ENCODE data around the gene ALLC.
"Not testable (repeated sequence)": the region's sequence is repeated elsewhere in the genome, so short reads cannot be mapped to it uniquely, and the experiment has no call there.

ALLC gene

DNA sequence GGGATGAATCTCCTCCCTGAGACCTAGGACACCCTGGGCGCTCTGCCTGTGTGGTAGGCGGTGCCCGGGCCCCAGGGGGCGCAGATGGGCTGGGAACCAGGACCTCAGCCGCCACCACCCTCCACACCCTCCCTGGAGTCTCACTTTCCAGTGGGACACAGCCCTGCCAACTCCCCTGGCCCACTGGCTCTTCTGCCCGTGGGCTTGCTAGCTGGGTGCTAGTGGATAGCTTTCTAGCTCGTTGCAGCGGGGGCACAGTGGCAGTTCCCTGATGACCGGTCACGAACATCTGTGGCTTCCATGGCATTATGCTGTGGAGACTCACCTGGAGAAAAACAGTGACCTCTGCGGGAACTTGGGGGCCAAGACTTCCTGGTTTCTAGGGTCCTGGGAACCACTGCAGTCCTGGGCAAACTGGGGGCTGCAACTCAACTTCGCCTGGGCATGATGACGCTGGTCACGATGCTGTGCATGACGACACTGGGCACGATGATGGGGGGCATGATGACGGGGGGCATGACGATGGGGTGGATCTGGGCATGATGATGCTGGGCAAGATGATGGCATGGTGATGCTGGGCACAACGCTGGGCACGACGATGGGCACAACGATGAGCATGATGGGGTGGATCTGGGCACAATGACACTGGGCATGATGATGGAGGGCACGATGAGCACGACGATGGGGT lies 31.0 kb upstream of the ALLC start:
- no peak for DNase-seq

DNA sequence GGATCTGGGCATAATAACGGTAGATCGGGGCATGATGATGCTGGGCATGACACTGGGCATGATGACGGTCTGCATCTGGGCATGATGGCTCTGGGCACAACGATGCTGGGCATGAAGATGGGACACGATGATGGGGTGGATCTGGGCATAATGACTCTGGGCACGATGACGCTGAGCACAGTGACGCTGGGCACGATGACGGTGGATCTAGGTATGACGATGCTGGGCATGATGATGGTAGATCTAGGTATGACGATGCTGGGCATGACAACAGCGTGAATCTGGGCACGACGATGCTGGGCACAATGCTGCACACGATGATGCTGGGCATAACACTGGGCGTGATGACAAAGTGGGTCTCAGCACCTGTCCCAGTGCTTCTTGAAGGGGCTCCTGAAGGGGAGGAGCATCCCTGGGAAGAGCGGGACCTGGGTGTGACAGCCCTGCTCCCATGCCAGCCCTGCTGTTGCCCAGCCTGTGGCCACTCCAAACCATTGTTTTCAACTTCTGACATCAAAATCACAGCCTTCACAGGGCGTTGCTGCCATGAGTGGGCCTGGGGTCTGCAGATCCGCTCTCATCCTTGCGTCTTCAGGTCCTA lies 30.4 kb upstream of the ALLC start:
- DNase-seq, result no peak

DNA sequence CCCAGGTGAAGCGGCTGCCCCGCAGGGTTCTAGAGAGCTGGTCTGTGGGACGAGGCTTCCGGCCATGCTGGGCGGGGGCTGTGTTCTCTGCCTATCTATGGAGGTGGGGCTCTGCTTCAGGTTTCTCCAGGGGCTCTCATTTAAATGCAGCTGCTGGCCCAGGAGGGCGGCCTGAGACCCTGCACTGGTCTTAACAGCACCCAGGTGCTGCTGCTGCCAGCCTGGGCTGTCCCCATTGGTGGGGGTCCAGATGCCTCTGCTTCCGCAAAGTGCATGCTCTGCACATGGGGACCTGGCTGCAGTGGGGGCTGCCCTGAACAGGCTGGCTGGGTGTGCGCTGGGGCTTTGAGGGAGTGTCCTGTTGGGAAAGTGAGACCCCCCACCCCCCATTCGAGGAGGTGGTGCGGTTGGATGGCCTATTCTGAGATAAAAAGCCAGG lies 29.7 kb upstream of the ALLC start:
- no peak for DNase-seq

- DNase-seq, result no peak
Observed at GRCh38 chr2:3628800-3629199, 29.2 kb upstream of the ALLC start.

DNA sequence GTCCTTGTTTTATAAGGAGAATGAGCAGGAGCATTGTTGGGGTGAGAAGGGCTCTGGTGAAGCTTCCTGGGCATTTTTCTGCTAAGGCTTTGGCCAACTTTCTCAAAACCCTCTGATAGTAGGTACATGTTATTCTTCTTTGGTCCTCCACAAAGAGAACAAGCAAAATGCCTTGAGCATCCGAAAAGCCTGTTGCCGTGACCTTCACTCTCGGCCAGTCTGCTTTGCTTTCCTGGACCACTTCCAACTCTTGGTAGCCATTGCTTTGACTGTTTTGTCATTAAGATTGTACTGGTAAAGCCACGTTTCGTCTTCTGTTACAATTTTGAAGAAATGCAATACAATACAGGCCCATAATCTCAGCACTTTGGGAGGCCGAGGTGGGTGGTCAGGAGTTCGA lies 27.4 kb upstream of the ALLC start:
- DNase-seq, result no peak

DNA sequence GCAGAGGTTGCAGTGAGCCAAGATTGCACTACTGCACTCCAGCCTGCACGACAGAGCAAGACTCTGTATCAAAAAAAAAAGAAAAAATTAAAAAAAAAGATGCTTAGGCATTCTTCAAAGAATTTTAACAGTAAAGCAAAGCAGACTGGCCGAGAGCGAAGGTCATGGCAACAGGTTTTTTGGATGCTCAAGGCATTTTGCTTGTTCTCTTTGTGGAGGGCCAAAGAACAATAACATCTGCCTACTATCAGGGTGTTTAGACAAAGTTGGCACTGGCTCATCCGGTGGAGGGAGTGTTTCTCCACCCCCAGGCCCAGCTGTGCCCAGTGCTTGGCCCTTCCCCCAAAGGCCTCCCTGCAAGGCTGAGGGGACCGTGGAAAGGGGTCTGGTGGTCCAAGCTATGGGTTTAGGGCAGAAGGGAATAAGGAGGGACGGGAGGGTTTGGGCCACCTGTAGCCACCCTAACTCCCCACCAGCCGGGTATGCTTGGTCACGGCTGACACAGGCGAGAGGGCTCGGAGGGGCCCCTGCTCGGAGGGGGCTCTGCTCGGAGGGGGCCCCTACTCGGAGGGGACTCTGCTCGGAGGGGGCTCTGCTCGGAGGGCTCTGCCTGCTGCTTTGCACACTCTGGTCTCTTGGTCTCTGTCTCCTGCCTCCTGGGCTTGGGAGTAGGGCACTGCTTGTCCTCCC lies 26.7 kb upstream of the ALLC start:
- DNase-seq, result no peak

DNA sequence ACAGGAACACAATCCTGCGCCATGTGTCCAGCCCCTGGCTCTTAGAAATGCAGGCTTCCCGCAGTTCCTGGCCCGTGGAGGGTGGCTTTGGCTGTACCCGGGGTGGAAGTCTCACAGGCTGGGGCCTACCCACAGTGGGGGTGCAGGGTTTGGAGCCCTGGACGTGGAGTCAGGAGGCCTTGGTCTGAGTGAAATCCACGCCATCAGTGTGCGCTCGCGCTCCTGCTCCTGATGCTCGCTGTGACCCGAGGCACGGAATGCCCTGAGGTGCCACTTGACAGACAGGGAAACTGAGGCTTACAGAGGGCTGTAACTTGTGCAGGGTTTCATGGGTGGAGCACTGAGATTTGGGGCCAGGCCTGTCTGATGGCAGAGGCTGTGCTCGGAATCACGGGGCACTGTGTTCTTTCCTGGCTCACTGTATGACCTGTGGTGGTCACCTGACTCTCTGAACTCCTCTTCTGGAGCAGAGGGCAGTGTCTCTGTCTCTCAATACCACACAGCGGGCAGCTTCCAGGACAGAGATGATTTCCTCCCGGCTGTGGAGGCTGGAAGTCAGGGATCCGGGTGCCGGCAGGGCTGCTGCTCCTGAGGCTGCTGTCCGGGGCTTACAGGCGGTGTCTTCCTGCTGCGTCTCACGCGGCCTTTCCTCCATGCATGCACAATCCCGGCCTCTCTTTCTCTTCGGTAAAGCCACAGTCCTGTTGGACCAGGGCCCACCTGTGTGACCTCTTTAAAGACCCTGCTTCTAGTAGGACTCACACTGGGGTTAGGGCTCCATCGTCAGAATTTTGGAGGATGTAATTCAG lies 25.9 kb upstream of the ALLC start:
- no peak for DNase-seq

DNA sequence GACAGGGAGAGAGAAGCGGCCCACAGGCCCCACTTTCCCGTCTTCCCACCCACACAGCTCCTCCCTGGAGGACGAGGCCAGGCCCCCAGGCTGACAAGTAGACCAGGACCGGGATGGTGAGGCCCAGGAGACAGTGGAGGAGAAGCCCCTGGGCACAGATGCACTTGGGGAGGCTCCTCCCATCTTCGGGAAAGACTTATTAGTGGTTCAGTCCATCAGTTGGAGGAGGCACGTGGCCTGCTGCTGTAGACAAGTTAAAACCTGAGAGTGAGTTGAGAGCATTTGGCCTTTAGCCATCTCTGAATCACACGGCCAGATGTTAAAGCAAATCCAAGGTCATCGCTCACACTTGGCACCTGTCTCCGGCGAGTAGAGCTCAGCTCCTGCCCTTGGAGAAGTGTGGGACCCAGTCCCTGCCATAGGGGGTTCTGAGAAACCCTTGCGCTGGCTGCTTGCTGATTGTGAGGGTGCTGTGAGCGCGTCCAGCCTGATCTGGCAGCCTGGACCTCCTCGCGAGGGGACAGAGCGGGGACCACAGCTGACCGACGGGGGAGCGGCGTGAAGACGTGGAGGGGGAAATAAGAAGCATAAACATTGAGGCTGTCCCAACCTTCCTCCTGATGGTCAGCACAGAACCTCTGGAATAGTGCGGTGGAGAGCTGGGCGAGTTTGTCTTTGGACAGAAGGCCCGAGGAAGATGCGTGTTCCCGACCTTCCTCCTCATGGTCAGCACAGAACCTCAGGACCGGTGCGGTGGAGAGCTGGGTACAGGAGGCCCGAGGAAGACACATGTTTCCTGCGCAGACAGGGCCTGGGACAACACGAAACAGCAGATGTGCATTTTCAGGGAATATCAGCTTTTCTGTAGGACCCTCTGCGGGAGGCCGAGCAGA lies 24.7 kb upstream of the ALLC start:
- no peak for DNase-seq

DNA sequence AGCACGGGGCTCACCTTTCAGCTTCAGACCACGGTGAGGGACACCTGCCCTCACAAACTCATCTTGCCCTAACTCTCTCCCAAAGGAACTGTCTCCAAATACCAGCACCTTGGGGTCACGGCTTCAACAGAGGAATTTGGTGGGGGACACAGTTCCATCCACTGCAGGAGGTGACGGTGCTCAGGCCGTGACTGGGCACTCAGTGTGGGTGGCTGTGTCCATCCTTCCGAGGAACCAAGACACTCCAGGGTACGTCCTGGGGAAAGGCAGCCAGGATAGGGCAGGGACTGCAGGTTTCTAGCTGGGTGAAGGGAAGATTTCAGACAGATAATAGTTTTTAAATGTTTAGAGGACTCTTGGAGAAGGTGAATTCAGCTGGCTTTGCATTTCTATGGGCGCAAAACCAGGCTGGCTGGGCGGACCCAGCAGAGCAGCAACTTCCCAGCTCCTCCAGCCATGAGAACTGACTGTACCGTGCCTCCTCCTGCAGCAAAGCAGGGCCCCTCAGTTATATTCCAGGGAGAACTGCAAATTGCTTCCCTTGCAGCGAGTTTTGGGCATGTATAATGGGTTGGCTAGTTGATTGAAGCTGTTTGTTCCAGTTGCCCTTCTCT lies 23.9 kb upstream of the ALLC start:
- DNase-seq, result no peak

DNA sequence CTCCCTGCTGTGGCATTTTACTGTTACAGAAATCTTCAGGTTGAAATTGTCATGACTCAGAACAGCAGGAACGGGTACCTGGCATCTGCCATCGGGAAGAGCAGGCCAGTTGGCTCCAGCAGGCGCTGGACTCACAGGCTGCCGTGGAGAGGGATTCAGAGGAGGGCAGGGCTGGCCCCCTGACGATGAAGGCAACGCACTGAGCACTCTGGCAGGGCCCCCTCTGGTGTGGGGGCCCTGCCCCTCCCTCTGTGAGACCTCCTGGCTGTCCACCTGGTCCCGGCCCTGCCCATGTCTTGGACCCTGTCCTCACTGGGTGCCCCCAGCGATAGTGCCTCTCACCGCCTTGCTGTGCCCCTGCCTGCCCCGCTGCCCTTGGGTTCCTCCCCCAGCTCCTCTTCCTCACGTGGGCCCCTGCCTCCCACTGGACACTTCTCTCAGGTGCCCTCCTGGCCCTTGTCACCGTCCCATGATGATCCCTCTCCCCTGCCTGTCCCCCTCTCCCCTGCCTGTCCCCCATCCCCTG lies 23.3 kb upstream of the ALLC start:
- DNase-seq, result no peak

- no peak for DNase-seq
Observed at GRCh38 chr2:3635171-3635974, 22.6 kb upstream of the ALLC start.

DNA sequence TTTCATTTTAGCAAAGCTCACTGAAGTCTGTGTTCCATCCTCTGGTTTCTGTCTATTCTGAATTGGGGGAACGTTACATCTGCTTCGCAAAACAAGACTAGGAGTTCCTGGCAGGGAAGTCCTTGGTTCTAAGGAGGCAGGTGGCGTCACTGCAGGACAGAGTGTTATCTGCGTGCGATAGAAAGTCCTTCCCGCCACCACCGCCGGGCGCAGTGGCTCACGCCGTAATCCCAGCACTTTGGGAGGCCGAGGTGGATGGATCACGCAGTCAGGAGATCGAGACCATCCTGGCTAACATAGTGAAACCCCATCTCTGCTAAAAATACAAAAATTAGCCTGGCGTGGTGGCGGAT lies 22.0 kb upstream of the ALLC start:
- DNase-seq, result not testable (repeated sequence)

DNA sequence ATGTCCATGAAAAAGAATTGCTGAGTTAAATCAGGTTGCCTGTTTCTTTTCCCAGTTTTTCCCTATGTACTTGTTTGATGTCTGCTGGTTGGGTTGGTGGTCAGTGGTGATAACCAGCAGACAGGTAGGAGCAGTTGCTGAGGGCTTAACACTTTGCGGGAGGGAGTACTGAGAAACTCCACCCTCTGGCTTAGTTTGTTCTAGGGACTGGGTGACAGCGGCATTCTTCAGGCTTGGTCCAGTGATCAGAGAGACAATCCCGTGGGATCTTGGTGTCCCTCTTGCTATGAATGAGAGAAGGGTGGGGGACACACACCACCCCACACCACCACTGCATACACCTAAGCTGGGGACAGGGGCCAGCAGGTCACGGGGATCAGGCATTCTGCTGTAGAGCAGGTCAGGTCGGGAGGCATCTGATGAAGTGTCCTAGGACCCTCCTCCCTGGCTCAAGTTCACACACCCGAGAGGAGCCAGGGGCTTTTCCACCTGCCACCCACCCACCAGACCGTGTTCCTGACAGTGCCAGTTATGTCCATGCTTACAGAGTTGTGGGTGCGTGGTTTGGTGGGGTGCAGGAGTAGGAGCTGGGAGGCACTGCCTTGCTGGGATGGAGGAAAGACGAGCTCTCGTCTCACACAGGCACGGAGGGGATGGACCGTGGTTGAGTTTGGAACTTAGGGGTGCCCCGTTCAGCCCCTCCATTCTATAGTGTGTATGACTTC lies 21.3 kb upstream of the ALLC start:
- DNase-seq, result no peak

DNA sequence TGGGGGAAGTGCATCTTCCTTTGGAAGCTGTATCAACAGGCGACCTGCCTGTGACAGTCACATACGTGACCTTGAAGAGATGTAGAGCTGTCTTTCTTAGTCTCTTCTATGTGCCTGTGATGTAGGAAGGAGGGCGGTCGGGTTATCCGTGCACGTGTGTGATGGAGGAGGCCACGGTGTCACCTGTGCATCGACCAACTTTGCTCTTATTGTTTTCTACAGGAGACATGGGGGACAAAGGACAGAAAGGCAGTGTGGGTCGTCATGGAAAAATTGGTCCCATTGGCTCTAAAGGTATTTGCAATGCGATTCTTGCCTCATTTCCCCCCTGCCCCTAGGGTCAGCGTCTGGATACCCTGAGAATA lies 20.7 kb upstream of the ALLC start:
- DNase-seq, result no peak

- no peak for DNase-seq
Observed at GRCh38 chr2:3637692-3638455, 20.1 kb upstream of the ALLC start.

- DNase-seq, result no peak
Observed at GRCh38 chr2:3638456-3638810, 19.6 kb upstream of the ALLC start.

GRCh38 chr2:3639015-3639630 lies 18.9 kb upstream of the ALLC start:
- no peak for DNase-seq

DNA sequence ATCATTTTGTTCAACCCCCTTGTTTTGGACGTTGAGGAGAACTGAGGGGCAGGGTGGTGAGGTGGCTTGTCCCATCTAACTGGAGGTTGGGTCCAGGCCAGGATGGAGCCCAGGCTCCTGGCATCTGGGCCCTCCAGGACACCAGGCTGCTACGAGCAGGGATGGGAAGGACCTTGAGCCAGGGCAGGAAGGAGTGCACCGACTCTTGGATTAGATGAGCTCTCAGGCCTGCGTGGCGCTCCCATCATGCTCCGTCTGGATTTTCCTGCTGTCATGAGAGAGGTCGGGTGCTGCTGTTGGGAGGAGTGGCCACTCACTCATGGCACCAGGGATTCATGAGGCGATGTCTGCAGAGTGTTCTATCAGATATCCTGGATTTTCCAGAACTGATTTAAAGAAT lies 18.3 kb upstream of the ALLC start:
- DNase-seq, result no peak

DNA sequence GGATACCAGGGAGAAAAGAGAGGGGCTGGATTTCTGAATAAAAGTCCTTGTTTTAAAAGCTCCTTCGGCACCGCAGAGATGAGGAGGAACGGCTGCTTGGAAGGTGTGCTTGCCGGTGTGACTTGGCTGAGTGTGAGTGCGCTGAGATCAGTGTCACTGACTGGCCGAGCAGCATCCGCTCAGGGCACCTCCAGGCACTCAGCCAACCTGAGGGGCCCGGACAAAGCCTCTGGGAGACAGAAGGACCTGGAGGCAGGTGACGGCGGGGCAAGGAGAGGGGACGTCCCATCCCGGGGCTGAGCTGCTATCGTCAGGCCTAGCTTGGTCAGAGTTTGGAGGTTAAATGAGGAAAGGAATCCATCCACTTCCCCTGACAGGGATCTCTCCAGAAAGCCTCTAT lies 16.8 kb upstream of the ALLC start:
- no peak for DNase-seq

All from effector CD4-positive, alpha-beta T cell (primary cell).